ENCODE measurements around the gene LILRB2. TPM values are rescaled to one million over a fixed set of nuclear protein-coding genes. Genes with fewer than 3 reads are reported as not detected.
"Not testable (repeated sequence)": the region's sequence is repeated elsewhere in the genome, so short reads cannot be mapped to it uniquely, and the experiment has no call there.

The LILRB2 gene
- total RNA-seq, 2 donors from 2014 or later = 11.1 to 13.7 TPM

GRCh38 chr19:54294539-54294938 is 13.6 kb upstream of the LILRB2 start:
- Histone ChIP-seq H3K4me3 (no peak overlapping the region), H3K9me3 (no peaks in the 10 kb centered on the region), H3K4me1 (ENCODE audit: control insufficient read depth in 1 of 2, low read depth in 2 of 2) (no peaks in the 10 kb centered on the region), H3K27ac (no peak overlapping the region), H3K27me3 (replicated peaks; ENCODE audit: insufficient read depth) (no peaks in the 10 kb centered on the region), H3K36me3 (no peaks in the 10 kb centered on the region)
- TF ChIP-seq CTCF (IDR thresholded peaks at IDR 0.05) = no peak
- no peak for ATAC-seq (ENCODE audit: insufficient number of reproducible peaks, low FRiP score, low read depth)
- DNase-seq (ENCODE audit: low spot score) = no peak

GRCh38 chr19:54289160-54289559 is 8.2 kb upstream of the LILRB2 start:
- not testable (repeated sequence) for H3K4me1 ChIP-seq (ENCODE audit: control insufficient read depth in 1 of 2, low read depth in 2 of 2); H3K9me3 ChIP-seq; H3K4me3 ChIP-seq; H3K27ac ChIP-seq; H3K27me3 ChIP-seq (replicated peaks; ENCODE audit: insufficient read depth); H3K36me3 ChIP-seq; ATAC-seq (ENCODE audit: insufficient number of reproducible peaks, low FRiP score, low read depth); DNase-seq (ENCODE audit: low spot score)

GRCh38 chr19:54287456-54287855 is 6.5 kb upstream of the LILRB2 start:
- ATAC-seq (ENCODE audit: insufficient number of reproducible peaks, low FRiP score, low read depth) = no peak
- no peak for DNase-seq (ENCODE audit: low spot score)
- Histone ChIP-seq H3K9me3 (no peaks in the 10 kb centered on the region), H3K27ac (no peak overlapping the region), H3K27me3 (replicated peaks; ENCODE audit: insufficient read depth) (no peaks in the 10 kb centered on the region), H3K4me1 (ENCODE audit: control insufficient read depth in 1 of 2, low read depth in 2 of 2) (no peaks in the 10 kb centered on the region), H3K4me3 (no peak overlapping the region), H3K36me3 (no peaks in the 10 kb centered on the region)
- no peak for TF ChIP-seq CTCF (IDR thresholded peaks at IDR 0.05)

GRCh38 chr19:54286283-54286682 is 5.4 kb upstream of the LILRB2 start:
- H3K36me3 ChIP-seq; DNase-seq (ENCODE audit: low spot score); H3K9me3 ChIP-seq; H3K4me1 ChIP-seq (ENCODE audit: control insufficient read depth in 1 of 2, low read depth in 2 of 2); H3K27ac ChIP-seq; H3K27me3 ChIP-seq (replicated peaks; ENCODE audit: insufficient read depth); H3K4me3 ChIP-seq; ATAC-seq (ENCODE audit: insufficient number of reproducible peaks, low FRiP score, low read depth): not testable (repeated sequence)

GRCh38 chr19:54285427-54286056 is 4.6 kb upstream of the LILRB2 start:
- not testable (repeated sequence) for H3K9me3 ChIP-seq; H3K27ac ChIP-seq; H3K27me3 ChIP-seq (replicated peaks; ENCODE audit: insufficient read depth); ATAC-seq (ENCODE audit: insufficient number of reproducible peaks, low FRiP score, low read depth); H3K4me1 ChIP-seq (ENCODE audit: control insufficient read depth in 1 of 2, low read depth in 2 of 2); DNase-seq (ENCODE audit: low spot score); H3K36me3 ChIP-seq; H3K4me3 ChIP-seq

GRCh38 chr19:54282686-54283470 is 2.0 kb upstream of the LILRB2 start:
- no peak for DNase-seq (ENCODE audit: low spot score)
- ATAC-seq (ENCODE audit: insufficient number of reproducible peaks, low FRiP score, low read depth) = no peak
- H3K4me3 ChIP-seq = no peak overlapping the region
- H3K36me3 ChIP-seq = no peaks in the 10 kb centered on the region
- H3K27me3 ChIP-seq (replicated peaks; ENCODE audit: insufficient read depth) = no peaks in the 10 kb centered on the region
- no peaks in the 10 kb centered on the region for H3K9me3 ChIP-seq
- no peaks in the 10 kb centered on the region for H3K4me1 ChIP-seq (ENCODE audit: control insufficient read depth in 1 of 2, low read depth in 2 of 2)
- H3K27ac ChIP-seq = no peak overlapping the region
- TF ChIP-seq CTCF (IDR thresholded peaks at IDR 0.05) = no peak

GRCh38 chr19:54281729-54282075 is 792 bp upstream of the LILRB2 start:
- H3K27me3 ChIP-seq (replicated peaks; ENCODE audit: insufficient read depth); DNase-seq (ENCODE audit: low spot score): not testable (repeated sequence)

GRCh38 chr19:54280441-54280840 is 469 bp downstream of the LILRB2 start:
- not testable (repeated sequence) for H3K27me3 ChIP-seq (replicated peaks; ENCODE audit: insufficient read depth); ATAC-seq (ENCODE audit: insufficient number of reproducible peaks, low FRiP score, low read depth); DNase-seq (ENCODE audit: low spot score); H3K36me3 ChIP-seq; H3K4me1 ChIP-seq (ENCODE audit: control insufficient read depth in 1 of 2, low read depth in 2 of 2); H3K9me3 ChIP-seq
- peak overlapping the region; percentile 52 for H3K4me3 ChIP-seq
- H3K27ac ChIP-seq = peak overlapping the region in 1 of 2 donors; percentile 26

More at GRCh38 chr19:54281729-54282075, 792 bp upstream of the LILRB2 start:
- H3K36me3 ChIP-seq; ATAC-seq (ENCODE audit: insufficient number of reproducible peaks, low FRiP score, low read depth); H3K4me3 ChIP-seq; H3K27ac ChIP-seq; H3K9me3 ChIP-seq; H3K4me1 ChIP-seq (ENCODE audit: control insufficient read depth in 1 of 2, low read depth in 2 of 2): not testable (repeated sequence)

- not testable (repeated sequence) for ATAC-seq (ENCODE audit: insufficient number of reproducible peaks, low FRiP score, low read depth); H3K9me3 ChIP-seq; H3K36me3 ChIP-seq; H3K4me1 ChIP-seq (ENCODE audit: control insufficient read depth in 1 of 2, low read depth in 2 of 2); DNase-seq (ENCODE audit: low spot score); H3K27me3 ChIP-seq (replicated peaks; ENCODE audit: insufficient read depth); H3K27ac ChIP-seq
- H3K4me3 ChIP-seq = peak overlapping the region; percentile 52
Observed at GRCh38 chr19:54280025-54280424, 885 bp downstream of the LILRB2 start.
